GM18517 (cell line): ENCODE measurements around the gene EML6.
"Not testable (repeated sequence)": the region's sequence is repeated elsewhere in the genome, so short reads cannot be mapped to it uniquely, and the experiment has no call there.

Experiments used
- ATAC-seq: cut with Tn5 transposase; IDR thresholded peaks from one replicate; pipeline ENCODE4 v1.9.1; 2021; ENCODE audit warnings: mild to moderate bottlenecking, moderate library complexity; ENCODE audit not compliant: unreplicated experiment

Gene EML6

GRCh38 chr2:54871457-54872107, 148.1 kb downstream of the EML6 start:
- no peak for ATAC-seq

- no peak for ATAC-seq
These were observed 149.3 kb downstream of the EML6 start for GRCh38 chr2:54872780-54873179.

- ATAC-seq: not testable (repeated sequence)
These were observed 149.8 kb downstream of the EML6 start for GRCh38 chr2:54873236-54873635.

- no peak for ATAC-seq
These were observed 153.3 kb downstream of the EML6 start for GRCh38 chr2:54876764-54877163.

- no peak for ATAC-seq
These were observed 154.7 kb downstream of the EML6 start for GRCh38 chr2:54878182-54878581.

GRCh38 chr2:54879032-54879431, 155.6 kb downstream of the EML6 start:
- ATAC-seq: no peak

GRCh38 chr2:54879598-54880332, 156.3 kb downstream of the EML6 start:
- ATAC-seq: no peak

GRCh38 chr2:54880428-54880827, 157.0 kb downstream of the EML6 start:
- ATAC-seq: no peak

- no peak for ATAC-seq
These were observed 158.3 kb downstream of the EML6 start for GRCh38 chr2:54881759-54882158.

- no peak for ATAC-seq
These were observed 162.4 kb downstream of the EML6 start for GRCh38 chr2:54885891-54886290.

GRCh38 chr2:54887850-54888545, 164.5 kb downstream of the EML6 start:
- no peak for ATAC-seq

GRCh38 chr2:54889053-54889452, 165.6 kb downstream of the EML6 start:
- ATAC-seq: no peak

- ATAC-seq: no peak
These were observed 168.4 kb downstream of the EML6 start for GRCh38 chr2:54891909-54892308.

GRCh38 chr2:54894467-54894866, 171.0 kb downstream of the EML6 start:
- ATAC-seq: no peak

GRCh38 chr2:54895730-54896129, 172.3 kb downstream of the EML6 start:
- ATAC-seq: no peak

- ATAC-seq: no peak
These were observed 174.2 kb downstream of the EML6 start for GRCh38 chr2:54897420-54898310.

GRCh38 chr2:54898456-54899226, 175.2 kb downstream of the EML6 start:
- ATAC-seq: no peak

- no peak for ATAC-seq
These were observed 176.2 kb downstream of the EML6 start for GRCh38 chr2:54899576-54900200.

GRCh38 chr2:54901224-54901986, 177.9 kb downstream of the EML6 start:
- ATAC-seq: no peak
